Head of caudate nucleus (tissue), 42 donors: ENCODE data around the gene MAPK12.

Experiments used
- DNase-seq, 42 donors: peaks; one replicate each; pipeline versions ENCODE4 v3.0.0 to v3.0.0-alpha.2; 2020 to 2021; ENCODE audit warnings: mixed read lengths in 7 of 42
- intact Hi-C: fragments of 100-400 bp; cut with DNase I; formaldehyde crosslinking; loops from one replicate; pipeline ENCODE4 v1.15.0; 2022

MAPK12 gene

GRCh38 chr22:50225200-50225969, 36.1 kb downstream of the MAPK12 start:
- intact Hi-C loops, result no loop called here
- DNase-seq, result no peak

- intact Hi-C loops, result no loop called here
- no peak for DNase-seq
Observed at GRCh38 chr22:50224071-50224470, 37.4 kb downstream of the MAPK12 start.

DNA sequence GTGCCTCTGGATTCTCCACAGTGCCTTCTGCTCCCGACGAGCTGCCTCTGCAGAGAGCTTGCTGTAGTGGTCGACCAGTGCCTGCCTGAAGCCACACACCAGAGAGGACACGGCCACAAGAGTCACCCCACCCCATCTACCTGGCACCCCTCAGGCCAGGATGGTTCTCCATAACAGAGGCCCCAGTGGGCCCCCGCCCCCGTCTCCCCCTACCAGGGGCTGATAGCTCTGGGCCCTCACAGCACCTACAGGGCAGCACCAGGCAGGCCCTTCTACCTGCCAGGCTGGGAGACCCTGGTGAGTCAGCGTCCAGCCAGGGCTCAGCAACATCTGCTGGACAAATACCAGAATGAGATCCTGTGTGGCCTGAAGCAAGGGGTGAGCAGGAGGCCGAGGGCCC, 39.0 kb downstream of the MAPK12 start:
- intact Hi-C loops, result no loop called here
- no peak for DNase-seq

- intact Hi-C loops, result no loop called here
Observed at GRCh38 chr22:50221410-50222300, 39.8 kb downstream of the MAPK12 start.

DNA sequence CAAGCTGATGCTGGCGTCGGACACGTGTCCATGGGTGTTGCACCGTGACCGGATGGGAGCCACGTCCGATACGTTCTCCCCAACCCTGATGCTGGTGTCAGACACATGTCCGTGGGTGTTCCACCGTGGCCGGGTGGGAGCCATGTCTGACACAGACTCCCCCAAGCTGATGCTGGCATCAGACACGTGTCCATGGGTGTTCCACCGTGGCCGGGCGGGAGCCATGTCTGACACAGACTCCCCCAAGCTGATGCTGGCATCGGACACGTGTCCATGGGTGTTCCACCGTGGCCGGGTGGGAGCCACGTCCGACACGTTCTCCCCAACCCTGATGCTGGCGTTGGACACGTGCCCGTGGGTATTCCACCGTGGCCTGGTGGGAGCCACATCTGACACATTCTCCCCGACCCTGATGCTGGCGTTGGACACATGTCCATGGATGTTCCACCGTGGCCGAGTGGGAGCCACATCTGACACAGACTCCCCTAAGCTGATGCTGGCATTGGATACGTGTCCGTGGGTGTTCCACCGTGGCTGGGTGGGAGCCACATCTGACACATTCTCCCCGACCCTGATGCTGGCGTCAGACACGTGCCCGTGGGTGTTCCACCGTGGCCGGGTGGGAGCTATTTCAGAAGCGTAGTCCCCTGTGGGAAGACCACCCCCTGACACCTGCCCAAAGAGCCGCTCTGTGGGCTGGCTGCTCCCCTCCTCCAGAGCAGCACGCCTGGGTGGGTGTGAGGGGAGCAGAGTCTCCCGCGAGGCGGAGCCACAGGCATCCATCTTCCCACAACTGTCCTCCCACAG, 40.7 kb downstream of the MAPK12 start:
- intact Hi-C loops, result no loop called here

More at GRCh38 chr22:50221410-50222300, 39.8 kb downstream of the MAPK12 start:
- no peak for DNase-seq

GRCh38 chr22:50219800-50220602, 41.5 kb downstream of the MAPK12 start:
- DNase-seq, result no peak
- intact Hi-C loops, result no loop called here

More for the DNA sequence above, 40.7 kb downstream of the MAPK12 start:
- DNase-seq, result no peak

- peak in 1 of 42 donors; percentile 25 for DNase-seq
- intact Hi-C loops, result no loop called here
Observed at GRCh38 chr22:50218996-50219727, 42.3 kb downstream of the MAPK12 start.

DNA sequence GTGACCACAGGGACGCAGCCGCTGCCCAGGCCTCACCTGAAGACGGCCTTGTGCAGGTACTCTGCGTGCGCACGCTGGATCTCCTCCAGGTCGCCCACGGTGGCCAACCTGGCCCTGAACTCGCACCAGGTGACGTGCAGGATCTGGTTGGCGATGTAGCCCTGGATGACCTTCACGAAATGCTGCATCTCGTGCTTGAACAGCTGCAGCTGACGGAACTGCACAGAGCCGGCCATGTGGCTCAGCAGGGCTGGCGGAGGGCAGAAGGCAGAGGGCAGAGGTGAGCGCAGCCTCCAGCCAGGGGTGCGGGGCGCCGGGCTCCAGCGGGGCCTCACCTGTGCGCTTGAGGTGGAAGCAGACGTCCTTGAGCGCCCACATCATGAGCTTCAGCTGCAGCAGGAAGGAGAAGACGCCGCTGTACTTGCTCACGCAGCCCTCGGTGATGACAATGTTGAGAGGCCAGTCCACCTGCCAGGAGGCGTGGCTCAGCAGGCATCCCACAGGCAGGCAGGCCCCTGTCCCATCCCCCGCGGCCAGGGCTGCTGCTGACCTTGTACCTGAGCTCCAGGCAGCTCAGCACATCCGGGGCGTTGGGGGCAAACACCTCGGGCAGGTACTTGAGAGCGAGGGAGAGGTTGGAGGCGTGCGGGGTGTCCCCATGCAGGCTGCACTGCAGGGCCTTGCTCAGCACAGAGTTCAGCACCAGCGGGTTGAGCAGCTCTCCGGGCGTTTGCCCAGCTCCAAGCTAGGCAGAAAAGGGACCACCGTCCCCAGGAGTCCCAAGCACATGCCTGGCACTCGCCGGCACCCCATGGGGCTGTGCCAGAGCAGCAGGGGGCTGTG, 43.1 kb downstream of the MAPK12 start:
- no peak for DNase-seq
- intact Hi-C loops, result no loop called here

DNA sequence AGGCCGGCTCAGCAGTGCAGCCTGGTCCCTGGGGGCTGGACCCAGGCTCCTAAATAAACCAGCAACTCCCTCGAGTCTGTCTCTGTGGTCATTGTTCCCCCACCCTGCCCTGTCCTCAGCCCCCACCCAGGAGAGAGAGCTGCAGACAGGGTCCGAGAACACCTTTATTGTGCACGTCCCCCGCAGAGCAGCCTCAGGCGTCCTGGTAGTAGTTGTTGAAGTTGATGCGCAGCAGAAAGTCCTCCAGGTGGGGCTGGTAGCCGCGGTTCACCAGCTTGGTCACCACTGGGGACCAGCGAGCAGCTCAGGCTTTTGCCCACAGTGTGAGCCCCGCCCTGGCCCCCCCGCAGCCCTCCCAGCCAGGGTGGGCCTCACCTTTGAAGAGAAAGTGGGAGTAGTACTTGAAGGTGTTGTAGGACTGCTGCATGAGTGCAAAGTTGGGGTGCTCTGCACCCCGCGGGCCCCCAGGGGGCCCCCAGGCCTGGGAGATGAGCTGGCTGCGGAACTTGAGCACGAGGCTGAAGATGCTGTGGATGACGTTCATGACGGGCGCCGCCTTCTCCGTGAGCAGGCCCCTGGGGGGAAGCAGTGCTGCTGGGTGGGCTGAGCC, 43.8 kb downstream of the MAPK12 start:
- no peak for DNase-seq
- intact Hi-C loops, result no loop called here

GRCh38 chr22:50216684-50217520, 44.6 kb downstream of the MAPK12 start:
- DNase-seq, result no peak
- intact Hi-C loops, result no loop called here

GRCh38 chr22:50216055-50216683, 45.3 kb downstream of the MAPK12 start:
- intact Hi-C loops, result no loop called here
- DNase-seq, result no peak

DNA sequence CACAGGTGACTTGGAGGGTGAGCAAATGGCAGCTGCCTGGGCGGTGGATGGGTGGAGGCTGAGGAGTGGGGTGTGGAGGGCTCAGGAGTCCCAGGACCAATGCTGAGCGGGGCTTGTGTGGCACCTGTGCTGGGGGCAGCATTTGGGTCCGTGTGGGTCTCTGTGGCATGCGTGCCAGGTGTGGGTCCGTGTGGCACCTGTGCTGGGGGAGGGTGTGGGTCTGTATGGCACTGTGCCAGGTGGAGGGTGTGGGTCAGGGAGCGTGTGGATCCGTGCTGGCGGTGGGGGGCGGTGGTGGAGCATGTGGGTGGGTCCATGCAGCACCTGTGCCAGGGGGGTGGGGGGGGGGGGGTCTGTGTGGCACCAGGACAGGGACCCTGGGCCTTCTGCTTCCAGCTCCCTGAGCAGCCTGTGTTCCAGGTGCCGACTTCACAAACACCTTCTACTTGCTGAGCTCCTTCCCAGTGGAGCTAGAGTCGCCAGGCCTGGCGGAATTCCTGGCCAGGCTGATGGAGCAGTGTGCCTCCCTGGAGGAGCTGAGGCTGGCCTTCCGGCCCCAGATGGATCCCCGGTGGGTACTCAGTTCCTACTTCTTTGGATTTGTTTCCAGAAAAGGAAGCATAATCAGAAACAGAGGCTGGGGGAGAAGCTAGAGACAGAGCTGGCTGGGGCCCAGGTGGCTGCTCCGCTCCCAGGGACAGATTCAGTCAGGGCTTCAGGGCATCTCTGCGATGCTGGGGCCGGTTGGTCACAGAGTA, 46.0 kb downstream of the MAPK12 start:
- intact Hi-C loops, result no loop called here
- DNase-seq, result peak in 1 of 42 donors; percentile 27

DNA sequence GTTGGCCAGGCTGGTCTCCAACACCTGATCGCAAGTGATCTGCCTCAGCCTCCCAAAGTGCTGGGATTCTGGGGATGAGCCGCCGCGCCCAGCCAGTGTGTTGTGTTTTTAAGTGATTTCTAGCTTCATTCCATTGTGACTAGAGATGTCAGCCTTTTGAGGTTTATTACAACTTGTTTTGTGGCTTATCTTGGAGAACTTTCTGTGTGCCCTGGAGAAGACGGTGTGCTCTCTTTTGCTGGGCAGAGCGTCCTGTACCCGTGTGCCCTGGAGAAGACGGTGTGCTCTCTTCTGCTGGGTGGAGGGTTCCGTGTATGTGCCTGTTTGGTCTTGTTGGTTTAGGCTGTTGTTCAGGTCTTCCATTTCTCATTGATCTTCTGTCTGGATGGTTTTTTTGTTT, 48.2 kb downstream of the MAPK12 start:
- intact Hi-C loops, result no loop called here

DNA sequence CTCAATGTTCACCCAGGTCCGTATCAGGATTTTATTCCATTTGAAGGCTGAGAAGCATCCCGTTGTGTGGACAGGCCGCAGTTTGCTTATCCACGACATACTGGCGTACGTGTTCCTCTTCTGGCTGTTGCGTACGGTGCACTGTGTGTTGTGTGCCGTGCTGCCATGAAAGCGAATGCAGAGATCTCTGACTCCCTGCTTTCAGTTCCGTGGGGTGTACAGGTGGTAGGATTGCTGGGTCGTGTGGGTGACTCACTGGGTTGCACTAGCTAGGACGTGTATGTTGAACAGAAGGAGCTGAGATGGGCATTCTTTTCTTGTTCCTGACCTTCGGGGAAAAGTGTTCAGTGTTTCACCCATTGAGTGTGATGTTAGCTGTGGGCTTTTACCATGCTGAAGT, 50.3 kb downstream of the MAPK12 start:
- peak in 10 of 42 donors; percentile 38 to 70 (median 49) for DNase-seq
- intact Hi-C loops, result no loop called here

More for the DNA sequence above, 48.2 kb downstream of the MAPK12 start:
- DNase-seq, result no peak
